Measurements from ENCODE around the gene SPOCK1.

Gene SPOCK1

GRCh38 chr5:137115152-137115551 is 384.0 kb downstream of the SPOCK1 start:
- no peak overlapping the region for H3K27ac ChIP-seq (replicated peaks)
- no peaks in the 10 kb centered on the region for H3K27me3 ChIP-seq (ENCODE audit: insufficient read depth, poor library complexity, severe bottlenecking)
- TF ChIP-seq POLR2AphosphoS5 (IDR thresholded peaks at IDR 0.05; ENCODE audit: low read depth) = no peak
- TF ChIP-seq, protein P1, sequence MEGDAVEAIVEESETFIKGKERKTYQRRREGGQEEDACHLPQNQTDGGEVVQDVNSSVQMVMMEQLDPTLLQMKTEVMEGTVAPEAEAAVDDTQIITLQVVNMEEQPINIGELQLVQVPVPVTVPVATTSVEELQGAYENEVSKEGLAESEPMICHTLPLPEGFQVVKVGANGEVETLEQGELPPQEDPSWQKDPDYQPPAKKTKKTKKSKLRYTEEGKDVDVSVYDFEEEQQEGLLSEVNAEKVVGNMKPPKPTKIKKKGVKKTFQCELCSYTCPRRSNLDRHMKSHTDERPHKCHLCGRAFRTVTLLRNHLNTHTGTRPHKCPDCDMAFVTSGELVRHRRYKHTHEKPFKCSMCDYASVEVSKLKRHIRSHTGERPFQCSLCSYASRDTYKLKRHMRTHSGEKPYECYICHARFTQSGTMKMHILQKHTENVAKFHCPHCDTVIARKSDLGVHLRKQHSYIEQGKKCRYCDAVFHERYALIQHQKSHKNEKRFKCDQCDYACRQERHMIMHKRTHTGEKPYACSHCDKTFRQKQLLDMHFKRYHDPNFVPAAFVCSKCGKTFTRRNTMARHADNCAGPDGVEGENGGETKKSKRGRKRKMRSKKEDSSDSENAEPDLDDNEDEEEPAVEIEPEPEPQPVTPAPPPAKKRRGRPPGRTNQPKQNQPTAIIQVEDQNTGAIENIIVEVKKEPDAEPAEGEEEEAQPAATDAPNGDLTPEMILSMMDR (IDR thresholded peaks at IDR 0.05; ENCODE audit: insufficient read depth, low read length) = no peak
- no peak for TF ChIP-seq GABPA (IDR thresholded peaks at IDR 0.05; ENCODE audit: low read depth)
- no peak for TF ChIP-seq SPI1 (IDR thresholded peaks at IDR 0.05; ENCODE audit: borderline replicate concordance, low read depth)
- TF ChIP-seq, protein P2, sequence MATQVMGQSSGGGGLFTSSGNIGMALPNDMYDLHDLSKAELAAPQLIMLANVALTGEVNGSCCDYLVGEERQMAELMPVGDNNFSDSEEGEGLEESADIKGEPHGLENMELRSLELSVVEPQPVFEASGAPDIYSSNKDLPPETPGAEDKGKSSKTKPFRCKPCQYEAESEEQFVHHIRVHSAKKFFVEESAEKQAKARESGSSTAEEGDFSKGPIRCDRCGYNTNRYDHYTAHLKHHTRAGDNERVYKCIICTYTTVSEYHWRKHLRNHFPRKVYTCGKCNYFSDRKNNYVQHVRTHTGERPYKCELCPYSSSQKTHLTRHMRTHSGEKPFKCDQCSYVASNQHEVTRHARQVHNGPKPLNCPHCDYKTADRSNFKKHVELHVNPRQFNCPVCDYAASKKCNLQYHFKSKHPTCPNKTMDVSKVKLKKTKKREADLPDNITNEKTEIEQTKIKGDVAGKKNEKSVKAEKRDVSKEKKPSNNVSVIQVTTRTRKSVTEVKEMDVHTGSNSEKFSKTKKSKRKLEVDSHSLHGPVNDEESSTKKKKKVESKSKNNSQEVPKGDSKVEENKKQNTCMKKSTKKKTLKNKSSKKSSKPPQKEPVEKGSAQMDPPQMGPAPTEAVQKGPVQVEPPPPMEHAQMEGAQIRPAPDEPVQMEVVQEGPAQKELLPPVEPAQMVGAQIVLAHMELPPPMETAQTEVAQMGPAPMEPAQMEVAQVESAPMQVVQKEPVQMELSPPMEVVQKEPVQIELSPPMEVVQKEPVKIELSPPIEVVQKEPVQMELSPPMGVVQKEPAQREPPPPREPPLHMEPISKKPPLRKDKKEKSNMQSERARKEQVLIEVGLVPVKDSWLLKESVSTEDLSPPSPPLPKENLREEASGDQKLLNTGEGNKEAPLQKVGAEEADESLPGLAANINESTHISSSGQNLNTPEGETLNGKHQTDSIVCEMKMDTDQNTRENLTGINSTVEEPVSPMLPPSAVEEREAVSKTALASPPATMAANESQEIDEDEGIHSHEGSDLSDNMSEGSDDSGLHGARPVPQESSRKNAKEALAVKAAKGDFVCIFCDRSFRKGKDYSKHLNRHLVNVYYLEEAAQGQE (IDR thresholded peaks at IDR 0.05; ENCODE audit: insufficient replicate concordance, low read depth) = no peak
- no peak overlapping the region for H3K4me3 ChIP-seq (replicated peaks; ENCODE audit: insufficient read depth, low read length)
- no peak for DNase-seq (ENCODE audit: low read depth in 1 of 2, low spot score in 1 of 2)

DNA sequence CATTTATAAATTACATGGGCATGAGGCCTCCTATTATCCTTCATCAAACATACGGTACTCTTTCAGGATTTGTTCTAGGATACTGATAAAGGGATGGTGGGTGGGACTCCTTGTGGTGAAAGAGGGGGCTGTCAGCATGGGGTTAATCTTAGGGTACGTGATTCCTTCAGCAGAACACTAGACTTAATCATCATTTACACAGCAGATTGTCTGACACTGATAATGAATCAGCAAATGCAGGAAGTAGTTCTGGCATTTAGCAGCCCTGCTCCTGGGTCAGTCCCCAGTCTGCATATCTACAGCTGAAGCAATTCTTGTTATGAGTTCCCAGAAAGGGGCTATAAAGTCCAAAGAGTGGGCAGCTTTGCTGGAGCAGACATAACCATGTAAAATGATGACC is 384.6 kb downstream of the SPOCK1 start:
- DNase-seq (ENCODE audit: low read depth in 1 of 2, low spot score in 1 of 2) = no peak
- no peaks in the 10 kb centered on the region for H3K27me3 ChIP-seq (ENCODE audit: insufficient read depth, poor library complexity, severe bottlenecking)
- TF ChIP-seq, protein P2 (IDR thresholded peaks at IDR 0.05; ENCODE audit: insufficient replicate concordance, low read depth) = no peak
- TF ChIP-seq SPI1 (IDR thresholded peaks at IDR 0.05; ENCODE audit: borderline replicate concordance, low read depth) (no peak), POLR2AphosphoS5 (IDR thresholded peaks at IDR 0.05; ENCODE audit: low read depth) (no peak), GABPA (IDR thresholded peaks at IDR 0.05; ENCODE audit: low read depth) (no peak)
- TF ChIP-seq, protein P1 (IDR thresholded peaks at IDR 0.05; ENCODE audit: insufficient read depth, low read length) = no peak
- no peak overlapping the region for H3K27ac ChIP-seq (replicated peaks)
- no peak overlapping the region for H3K4me3 ChIP-seq (replicated peaks; ENCODE audit: insufficient read depth, low read length)

- H3K27ac ChIP-seq (replicated peaks) = no peak overlapping the region
- no peak for DNase-seq (ENCODE audit: low read depth in 1 of 2, low spot score in 1 of 2)
- TF ChIP-seq, protein P1 (IDR thresholded peaks at IDR 0.05; ENCODE audit: insufficient read depth, low read length) = no peak
- no peak for TF ChIP-seq SPI1 (IDR thresholded peaks at IDR 0.05; ENCODE audit: borderline replicate concordance, low read depth)
- no peak for TF ChIP-seq POLR2AphosphoS5 (IDR thresholded peaks at IDR 0.05; ENCODE audit: low read depth)
- TF ChIP-seq, protein P2 (IDR thresholded peaks at IDR 0.05; ENCODE audit: insufficient replicate concordance, low read depth) = no peak
- TF ChIP-seq GABPA (IDR thresholded peaks at IDR 0.05; ENCODE audit: low read depth) = no peak
Measured at GRCh38 chr5:137113939-137114338, 385.2 kb downstream of the SPOCK1 start.

More at GRCh38 chr5:137113939-137114338, 385.2 kb downstream of the SPOCK1 start:
- H3K4me3 ChIP-seq (replicated peaks; ENCODE audit: insufficient read depth, low read length) = no peak overlapping the region
- no peaks in the 10 kb centered on the region for H3K27me3 ChIP-seq (ENCODE audit: insufficient read depth, poor library complexity, severe bottlenecking)

Data from HL-60 (cell line).